GM12872 (cell line): ENCODE data around the gene NELL1.

Source experiments
- CTCF ChIP-seq: IDR thresholded peaks from 3 replicates; pipeline ENCODE4 v1.5.1; 2011; ENCODE audit warnings: low read depth, mild to moderate bottlenecking, low read length, moderate library complexity; ENCODE audit not compliant: insufficient read depth

NELL1 gene

DNA sequence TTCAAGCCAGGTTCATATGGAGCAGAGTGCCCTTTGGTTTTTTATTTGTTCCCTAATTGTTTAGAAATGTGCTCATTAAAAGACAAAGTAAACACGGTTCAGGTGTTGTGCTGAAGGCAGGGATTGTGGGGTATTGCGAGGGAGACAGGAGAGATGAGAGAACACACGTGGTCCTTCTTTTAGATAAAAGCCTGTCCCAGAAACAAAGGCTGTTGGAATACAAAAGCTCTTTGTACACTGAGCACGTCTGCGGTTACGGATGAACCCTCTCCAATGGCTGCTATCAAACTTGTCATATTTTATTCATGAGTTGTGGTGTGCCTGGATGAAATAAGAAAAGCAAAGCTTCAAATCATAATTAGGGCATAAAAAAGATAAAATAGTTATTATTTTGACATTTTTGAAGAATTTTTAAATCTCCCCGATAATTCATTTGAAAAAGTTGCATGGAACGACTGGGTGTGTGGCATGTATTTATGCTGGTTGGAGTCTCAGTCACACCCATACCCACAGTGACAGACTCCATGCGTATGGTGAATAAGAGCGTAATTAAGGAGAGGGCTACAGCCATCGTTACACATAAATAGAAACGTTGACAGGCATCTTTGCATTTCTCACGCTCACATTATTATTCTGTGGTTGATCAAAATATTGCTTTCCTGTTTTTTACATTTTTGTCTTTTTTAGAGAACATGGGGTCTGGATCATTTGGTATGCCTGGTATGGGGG is 92.9 kb downstream of the NELL1 start:
- no peak for TF ChIP-seq CTCF

- no peak for TF ChIP-seq CTCF
Observed at GRCh38 chr11:20762980-20763379, 93.6 kb downstream of the NELL1 start.

GRCh38 chr11:20770414-20770946 is 101.1 kb downstream of the NELL1 start:
- no peak for TF ChIP-seq CTCF

DNA sequence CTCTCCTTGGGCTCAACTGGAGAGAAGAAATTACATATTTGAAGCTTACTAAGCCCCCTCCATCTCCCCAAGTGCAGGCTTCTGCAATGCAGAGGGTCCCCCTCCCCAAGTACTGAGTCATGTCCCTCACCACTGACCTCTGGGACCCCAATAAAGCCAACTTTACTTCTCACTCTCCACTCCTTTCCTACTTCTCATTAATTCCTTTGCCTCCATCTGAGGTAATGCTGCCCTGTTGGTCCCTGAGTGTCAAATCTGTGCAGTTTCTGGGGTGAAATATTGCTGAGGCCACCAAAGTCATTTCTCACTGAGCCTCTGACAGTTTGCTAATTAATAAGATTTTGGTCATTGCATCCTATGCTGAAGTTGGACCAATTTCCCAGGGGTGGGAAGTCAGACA is 101.6 kb downstream of the NELL1 start:
- no peak for TF ChIP-seq CTCF

- no peak for TF ChIP-seq CTCF
Observed at GRCh38 chr11:20771681-20772080, 102.3 kb downstream of the NELL1 start.

GRCh38 chr11:20775331-20775730 is 105.9 kb downstream of the NELL1 start:
- TF ChIP-seq CTCF: no peak

DNA sequence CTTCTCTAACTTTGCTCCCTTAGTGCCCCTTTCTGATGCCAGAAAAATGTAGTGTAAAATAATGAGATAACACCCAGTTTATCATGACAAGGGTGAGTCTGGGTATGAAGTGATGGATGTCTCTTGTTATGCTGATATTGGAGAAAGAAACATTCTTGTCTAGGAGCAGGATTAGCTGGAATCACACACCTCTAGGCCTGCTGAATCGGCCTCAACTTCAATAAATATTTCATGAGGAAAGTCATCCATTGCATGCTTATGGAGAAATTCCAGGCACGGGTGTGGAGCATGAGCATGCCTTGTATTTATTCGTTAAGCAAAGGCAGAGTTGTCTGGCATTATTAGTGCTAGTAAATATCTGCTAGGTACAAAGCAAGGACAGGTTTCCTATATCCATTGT is 113.4 kb downstream of the NELL1 start:
- TF ChIP-seq CTCF: no peak
